ENCODE measurements around the gene SLIRP.
"Not testable (repeated sequence)": the region's sequence is repeated elsewhere in the genome, so short reads cannot be mapped to it uniquely, and the experiment has no call there.

SLIRP gene

GRCh38 chr14:77741438-77741837 lies 33.5 kb downstream of the SLIRP start:
- no peak for DNase-seq (ENCODE audit: low spot score)

- DNase-seq (ENCODE audit: low spot score), result no peak
These were observed 38.3 kb downstream of the SLIRP start for GRCh38 chr14:77746064-77746702.

GRCh38 chr14:77747425-77747824 lies 39.5 kb downstream of the SLIRP start:
- not testable (repeated sequence) for DNase-seq (ENCODE audit: low spot score)

GRCh38 chr14:77752266-77752665 lies 44.4 kb downstream of the SLIRP start:
- DNase-seq (ENCODE audit: low spot score), result no peak

GRCh38 chr14:77752799-77753516 lies 45.1 kb downstream of the SLIRP start:
- no peak for DNase-seq (ENCODE audit: low spot score)

GRCh38 chr14:77760381-77761204 lies 52.7 kb downstream of the SLIRP start, which contains the start of gene SNW1:
SNW1 (minus strand) TSS chr14:77761156; CDS start chr14:77761127, 29 bp downstream.
- DNase-seq (ENCODE audit: low spot score), result peak; percentile 94

- DNase-seq (ENCODE audit: low spot score), result peak; percentile 57
These were observed 53.5 kb downstream of the SLIRP start for GRCh38 chr14:77761205-77761931.

- DNase-seq (ENCODE audit: low spot score), result no peak
These were observed 55.4 kb downstream of the SLIRP start for GRCh38 chr14:77763316-77763715.

- DNase-seq (ENCODE audit: low spot score), result no peak
These were observed 56.1 kb downstream of the SLIRP start for GRCh38 chr14:77763978-77764377.
